SK-N-SH treated with all-trans-retinoic acid at 6 μM for 48 hours (cell line): ENCODE measurements around the gene PHACTR2.

Experiments used
- ESRRG ChIP-seq: fragments of 250-450 bp; sonication (Bioruptor Pico); IDR thresholded peaks from 2 replicates; pipeline ENCODE4 v1.6.1; 2021; ENCODE audit warnings: mild to moderate bottlenecking
- OSR1 ChIP-seq: fragments of 250-450 bp; sonication (Bioruptor Pico); IDR thresholded peaks from 2 replicates; pipeline ENCODE4 v1.8.0; 2022; ENCODE audit warnings: moderate library complexity, mild to moderate bottlenecking, inconsistent platforms
- PATZ1 ChIP-seq: fragments of 250-450 bp; sonication (Bioruptor Pico); IDR thresholded peaks from 2 replicates; pipeline ENCODE4 v1.8.0; 2020; ENCODE audit warnings: mild to moderate bottlenecking, moderate library complexity, borderline replicate concordance
- RARB ChIP-seq: fragments of 250-450 bp; sonication (Bioruptor Pico); IDR thresholded peaks from 2 replicates; pipeline ENCODE4 v1.8.0; 2021; ENCODE audit warnings: mild to moderate bottlenecking, moderate library complexity
- SNAI2 ChIP-seq: fragments of 250-450 bp; sonication (Bioruptor Pico); IDR thresholded peaks from 2 replicates; pipeline ENCODE4 v1.5.0; 2020; ENCODE audit warnings: mild to moderate bottlenecking, moderate library complexity

GRCh38 chr6:143745166-143746133 lies 67.7 kb downstream of the PHACTR2 start:
- TF ChIP-seq RARB (CRISPR knock-in tag): no peak
- no peak for TF ChIP-seq OSR1 (CRISPR knock-in tag)
- TF ChIP-seq SNAI2 (CRISPR knock-in tag): no peak
- no peak for TF ChIP-seq ESRRG (CRISPR knock-in tag)
- TF ChIP-seq PATZ1: no peak
